Measurements from ENCODE around the gene ZNF70. TPM values are rescaled to one million over a fixed set of nuclear protein-coding genes. Genes with fewer than 3 reads are reported as not detected.

Gene ZNF70
- total and polyA plus RNA-seq, 2 of the 13 experiments (the other 11 are each of a cell fraction or from before 2014, with no cell fraction given): 0.62 to 3.6 TPM

- TF ChIP-seq ZBTB43 (CRISPR knock-in tag; conservative IDR thresholded peaks at IDR 0.05) (no peak), CREBL2 (CRISPR knock-in tag; IDR thresholded peaks at IDR 0.05; ENCODE audit: borderline replicate concordance) (0 out of 2 replicates have a peak, but pooled peaks have one; percentile 28), ZNF430 (CRISPR knock-in tag; IDR thresholded peaks at IDR 0.05) (no peak), RXRA (CRISPR knock-in tag; IDR thresholded peaks at IDR 0.05) (no peak), ZNF768 (CRISPR knock-in tag; IDR thresholded peaks at IDR 0.05) (no peak), HNF4A (CRISPR knock-in tag; IDR thresholded peaks at IDR 0.05) (peak; percentile 19; the same call in 1 of the 2 replicates), TEAD2 (CRISPR knock-in tag; IDR thresholded peaks at IDR 0.05) (no peak), KDM2A (CRISPR knock-in tag; IDR thresholded peaks at IDR 0.05; ENCODE audit: borderline replicate concordance, low read depth) (0 out of 2 replicates have a peak, but pooled peaks have one; percentile 23), MYPOP (CRISPR knock-in tag; IDR thresholded peaks at IDR 0.05) (0 out of 2 replicates have a peak, but pooled peaks have one; percentile 5), TSC22D2 (CRISPR knock-in tag; IDR thresholded peaks at IDR 0.05; ENCODE audit: borderline replicate concordance) (0 out of 2 replicates have a peak, but pooled peaks have one; percentile 5), ZNF333 (CRISPR knock-in tag; IDR thresholded peaks at IDR 0.05; ENCODE audit: borderline replicate concordance) (no peak), RARA (CRISPR knock-in tag; IDR thresholded peaks at IDR 0.05) (peak; percentile 40; the same call in 1 of the 2 replicates), EED (CRISPR knock-in tag; IDR thresholded peaks at IDR 0.05) (no peak), MED8 (CRISPR knock-in tag; IDR thresholded peaks at IDR 0.05; ENCODE audit: insufficient replicate concordance) (no peak), BCL6 (CRISPR knock-in tag; IDR thresholded peaks at IDR 0.05) (no peak), ERF (CRISPR knock-in tag; IDR thresholded peaks at IDR 0.05) (0 out of 2 replicates have a peak, but pooled peaks have one; percentile 5), TAF1 (CRISPR knock-in tag; IDR thresholded peaks at IDR 0.05) (no peak), HIC2 (CRISPR knock-in tag; IDR thresholded peaks at IDR 0.05; ENCODE audit: low read depth) (peak; percentile 59), CBFB (CRISPR knock-in tag; IDR thresholded peaks at IDR 0.05) (no peak), SP4 (CRISPR knock-in tag; IDR thresholded peaks at IDR 0.05) (no peak; the same call in 1 of the 2 replicates), HDAC1 (CRISPR knock-in tag; IDR thresholded peaks at IDR 0.05) (peak; percentile 16; the same call in 1 of the 2 replicates)
Measured at GRCh38 chr22:23783265-23784150, 32.6 kb upstream of the ZNF70 start (continued).
